IMR-90 (cell line): ENCODE measurements around the gene ALDH1B1. TPM values are rescaled to one million over a fixed set of nuclear protein-coding genes. Genes with fewer than 3 reads are reported as not detected.

Experiments used
- ATAC-seq: fragments of 200-7000 bp; cut with Tn5 transposase; 2 replicates; pipeline ENCODE4 v1.9.1; 2020; ENCODE audit warnings: low read depth, mild to moderate bottlenecking, moderate library complexity
- BruUV-seq: library from RNA; stranded (reverse); fragments of 400-500 nt; replicated peaks from 2 replicates; lab custom pipeline; 2021; lab: Mats Ljungman, UMichigan
- CTCF ChIA-PET: fragments of 300-600 bp; formaldehyde crosslinking; extraction: SDS; loops from one replicate; lab custom pipeline; 2021; ENCODE audit warnings: antibody characterized with exemption; lab: Yijun Ruan, JAX
- POLR2A ChIA-PET: fragments of 300-600 bp; sonication (Branson Sonifier 250); formaldehyde crosslinking; loops from one replicate; lab custom pipeline; 2022; ENCODE audit warnings: antibody characterized with exemption; ENCODE audit not compliant: unreplicated experiment; lab: Charles Lee
- DNase-seq: peaks from one replicate; pipeline ENCODE4 v3.0.0; 2013
- H2AFZ ChIP-seq: replicated peaks from 2 replicates; pipeline ENCODE3; 2013; ENCODE audit warnings: low read length, mild to moderate bottlenecking; ENCODE audit not compliant: poor library complexity
- H2AK5ac ChIP-seq: 2 replicates; pipeline ENCODE4 v1.6.1; 2013; ENCODE audit warnings: low read depth, low read length, inconsistent platforms
- H2AK9ac ChIP-seq: replicated peaks from 2 replicates; pipeline ENCODE3; 2013; ENCODE audit warnings: mild to moderate bottlenecking, low read depth, low read length, moderate library complexity; ENCODE audit not compliant: poor library complexity
- H2BK120ac ChIP-seq: 2 replicates; pipeline ENCODE4 v1.6.1; 2013; ENCODE audit warnings: low read depth, low read length, inconsistent platforms
- H2BK15ac ChIP-seq: 3 replicates; pipeline ENCODE4 v1.6.1; 2013; ENCODE audit warnings: low read depth, low read length, inconsistent platforms
- H2BK20ac ChIP-seq: 2 replicates; pipeline ENCODE4 v1.6.1; 2013; ENCODE audit warnings: low read depth, mild to moderate bottlenecking, inconsistent platforms, low read length, moderate library complexity
- H2BK5ac ChIP-seq: 2 replicates; pipeline ENCODE4 v1.6.1; 2013; ENCODE audit warnings: mild to moderate bottlenecking, low read depth, low read length, inconsistent platforms; ENCODE audit not compliant: poor library complexity, severe bottlenecking
- H3K14ac ChIP-seq: replicated peaks from 2 replicates; pipeline ENCODE4 v1.6.1; 2013; ENCODE audit warnings: low read depth, low read length, inconsistent platforms
- H3K18ac ChIP-seq: 2 replicates; pipeline ENCODE4 v1.6.1; 2013; ENCODE audit warnings: low read depth, low read length, control low read depth
- H3K23ac ChIP-seq: 2 replicates; pipeline ENCODE4 v1.6.1; 2013; ENCODE audit warnings: low read depth, low read length, inconsistent platforms
- H3K27ac ChIP-seq: 2 replicates; pipeline ENCODE4 v1.5.1; 2013; ENCODE audit warnings: mild to moderate bottlenecking, control low read depth, low read length; ENCODE audit not compliant: insufficient read depth
- H3K27me3 ChIP-seq: 2 replicates; pipeline ENCODE4 v1.6.1; 2013; ENCODE audit warnings: low read length; ENCODE audit not compliant: control insufficient read depth, insufficient read depth
- H3K36me3 ChIP-seq: 2 replicates; pipeline ENCODE4 v1.6.1; 2013; ENCODE audit warnings: low read length, mixed read lengths; ENCODE audit not compliant: control insufficient read depth, insufficient read depth
- H3K4ac ChIP-seq: 2 replicates; pipeline ENCODE4 v1.6.1; 2013; ENCODE audit warnings: low read depth, low read length, inconsistent platforms
- H3K4me1 ChIP-seq: 2 replicates; pipeline ENCODE4 v1.6.1; 2013; ENCODE audit warnings: low read length, mixed read lengths; ENCODE audit not compliant: control insufficient read depth, insufficient read depth
- H3K4me2 ChIP-seq: 2 replicates; pipeline ENCODE4 v1.6.1; 2013; ENCODE audit warnings: low read depth, mild to moderate bottlenecking, control low read depth, low read length, moderate library complexity
- H3K4me3 ChIP-seq: 2 replicates; pipeline ENCODE4 v1.5.1; 2013; ENCODE audit warnings: low read depth, mild to moderate bottlenecking, control low read depth, low read length, moderate library complexity; ENCODE audit not compliant: insufficient read depth
- H3K56ac ChIP-seq: 2 replicates; pipeline ENCODE4 v1.6.1; 2013; ENCODE audit warnings: low read length, inconsistent platforms; ENCODE audit not compliant: insufficient read depth; ENCODE audit errors: extremely low read depth
- H3K79me1 ChIP-seq, 2 experiments: 2 replicates each; pipeline ENCODE4 v1.6.1; 2013; ENCODE audit warnings: low read length in 2 of 2, inconsistent platforms in 1 of 2, low read depth in 1 of 2
- H3K9ac ChIP-seq: 2 replicates; pipeline ENCODE4 v1.6.1; 2013; ENCODE audit warnings: low read depth, low read length, control low read depth
- H3K9me1 ChIP-seq: 2 replicates; pipeline ENCODE4 v1.6.1; 2013; ENCODE audit warnings: low read length, inconsistent platforms; ENCODE audit not compliant: insufficient read depth
- H3K9me3 ChIP-seq: 2 replicates; pipeline ENCODE4 v1.6.1; 2013; ENCODE audit warnings: low read length; ENCODE audit not compliant: control insufficient read depth, insufficient read depth
- H4K20me1 ChIP-seq: 2 replicates; pipeline ENCODE4 v1.6.1; 2013; ENCODE audit warnings: low read length, inconsistent platforms; ENCODE audit not compliant: insufficient read depth
- H4K5ac ChIP-seq: 2 replicates; pipeline ENCODE4 v1.6.1; 2013; ENCODE audit warnings: mild to moderate bottlenecking, low read depth, low read length, control low read depth
- H4K8ac ChIP-seq, 2 experiments: 2 replicates each; pipeline ENCODE4 v1.6.1; 2013; ENCODE audit warnings: low read depth in 2 of 2, low read length in 2 of 2, control low read depth in 1 of 2, inconsistent platforms in 1 of 2
- H4K91ac ChIP-seq: 2 replicates; pipeline ENCODE4 v1.6.1; 2013; ENCODE audit warnings: low read depth, low read length, inconsistent platforms; ENCODE audit not compliant: insufficient read depth
- BHLHE40 ChIP-seq: fragments of 150-350 bp; IDR thresholded peaks from 2 replicates; pipeline ENCODE4 v1.6.1; 2016; ENCODE audit warnings: mild to moderate bottlenecking, low read depth, low read length
- CEBPB ChIP-seq: IDR thresholded peaks from 2 replicates; pipeline ENCODE4 v1.6.1; 2012; ENCODE audit warnings: low read depth, low read length, improper control_type of control experiment
- CHD1 ChIP-seq: IDR thresholded peaks from 2 replicates; pipeline ENCODE4 v1.6.1; 2012; ENCODE audit warnings: low read depth, low read length, improper control_type of control experiment
- MAFK ChIP-seq: IDR thresholded peaks from 2 replicates; pipeline ENCODE4 v1.6.1; 2012; ENCODE audit warnings: low read depth, low read length, improper control_type of control experiment
- MAZ ChIP-seq: IDR thresholded peaks from 2 replicates; pipeline ENCODE4 v1.6.1; 2012; ENCODE audit warnings: low read depth, mild to moderate bottlenecking, low read length, improper control_type of control experiment, moderate library complexity, borderline replicate concordance
- POLR2A ChIP-seq: IDR thresholded peaks from 2 replicates; pipeline ENCODE4 v1.6.1; 2012; ENCODE audit warnings: mild to moderate bottlenecking, low read depth, low read length
- RCOR1 ChIP-seq: IDR thresholded peaks from 2 replicates; pipeline ENCODE4 v1.6.1; 2012; ENCODE audit warnings: mild to moderate bottlenecking, low read length, improper control_type of control experiment; ENCODE audit not compliant: insufficient replicate concordance
- RFX5 ChIP-seq: IDR thresholded peaks from 2 replicates; pipeline ENCODE4 v1.8.0; 2012; ENCODE audit warnings: low read depth, mild to moderate bottlenecking, low read length, moderate library complexity
- WGBS, 2 experiments: methylation state at CpG; one replicate each; pipeline versions ENCODE4 v1.1.5 to v1.1.7; 2013; ENCODE audit warnings: missing lambda C conversion rate in 2 of 2; ENCODE audit not compliant: insufficient read length in 1 of 2; ENCODE audit errors: extremely low coverage in 2 of 2; 5-methylcytosine and 5-hydroxymethylcytosine counted together
- dilution Hi-C: fragments of 300-500 bp; cut with HindIII; formaldehyde crosslinking; loops from one replicate; pipeline ENCODE4 v1.14.3; 2018; ENCODE audit warnings: low sequenced_read_pairs; ENCODE audit not compliant: unreplicated experiment
- in situ Hi-C: fragments of 300-500 bp; cut with MboI; formaldehyde crosslinking; loops from 3 replicates; pipeline ENCODE4 v1.14.3; 2019; ENCODE audit warnings: low sequenced_read_pairs, inconsistent platforms, mixed read lengths
- intact Hi-C: fragments of 100-400 bp; cut with micrococcal nuclease; formaldehyde crosslinking; loops from 2 replicates; pipeline ENCODE4 v1.10.0; 2022
- polyA plus RNA-seq, 3 experiments: library from polyadenylated mRNA; depleted of rRNA; stranded (reverse); fragments of >200 nt; gene quantifications; 2 replicates each; pipeline ENCODE4 v1.2.3, GENCODE V29; 2012; ENCODE audit warnings: low replicate concordance in 1 of 3
- total RNA-seq: library from RNA; depleted of rRNA; stranded (reverse); fragments of >200 nt; gene quantifications from 2 replicates; pipeline ENCODE4 v1.2.3, GENCODE V29; 2012

The ALDH1B1 gene
- total and polyA plus RNA-seq, 2 of the 4 experiments (the other 2 are of a cell fraction) = 29.6 to 37.6 TPM

GRCh38 chr9:38355115-38355514 is 37.4 kb upstream of the ALDH1B1 start:
- Histone ChIP-seq H4K20me1 (no peaks in the 10 kb centered on the region), H3K9me1 (no peaks in the 10 kb centered on the region), H3K4me3 (no peak overlapping the region), H3K9ac (no peak overlapping the region), H3K14ac (no peak overlapping the region), H2AK5ac (no peak overlapping the region), H2BK15ac (no peak overlapping the region), H2BK120ac (no peak overlapping the region), H4K8ac (no peak overlapping the region), H2AK9ac (no peak overlapping the region), H2BK5ac (no peak overlapping the region), H3K27me3 (peaks cover 18% of the 10 kb centered on the region), H4K5ac (no peak overlapping the region), H3K9me3 (no peaks in the 10 kb centered on the region), H3K27ac (no peak overlapping the region), H3K56ac (no peak overlapping the region), H3K18ac (no peak overlapping the region), H3K36me3 (no peaks in the 10 kb centered on the region), H3K4ac (no peak overlapping the region), H3K79me1 (no peaks in the 10 kb centered on the region), H2AFZ (no peak overlapping the region), H3K4me1 (no peaks in the 10 kb centered on the region), H4K91ac (no peak overlapping the region), H3K23ac (no peak overlapping the region), H2BK20ac (no peak overlapping the region), H3K4me2 (no peak overlapping the region)
- no peak for ATAC-seq
- TF ChIP-seq RCOR1 = no peak
- no peak for TF ChIP-seq CHD1
- TF ChIP-seq MAZ = no peak
- TF ChIP-seq MAFK = no peak
- no peak for TF ChIP-seq RFX5
- TF ChIP-seq POLR2A = no peak
- no peak for TF ChIP-seq CEBPB
- no peak for TF ChIP-seq BHLHE40
- POLR2A ChIA-PET = no interaction called here
- dilution Hi-C loops (no loop called here), intact Hi-C loops (no loop called here), in situ Hi-C loops (loop anchor here (25.0 kb wide), 1 partner anchor 868 kb away; the partner anchor contains the start of gene POLR1E)
- no peak for DNase-seq
- WGBS, 2 experiments = no CpG with 5 or more reads among the region's 3 CpGs
- CTCF ChIA-PET = no interaction called here
- BruUV-seq = no TSS peak
